T-helper 2 cell treated with Interferon-gamma antibody and Interleukin-4, amounts not matched to agents 100 ng/mL and 5 ng/mL, for 36 hours (primary cell): Measurements from ENCODE around the gene WDR35. TPM values are rescaled to one million over a fixed set of nuclear protein-coding genes. Genes with fewer than 3 reads are reported as not detected.

Experiments
- intact Hi-C: fragments of 100-400 bp; cut with micrococcal nuclease; formaldehyde crosslinking; loops from one replicate; pipeline ENCODE4 v1.15.1; 2023
- total RNA-seq: library from RNA; stranded (reverse); gene quantifications from 2 replicates; pipeline ENCODE4 v1.2.3, GENCODE V29; 2022

WDR35 gene
- total RNA-seq, 1 donor from 2014 or later = 3.6 TPM

- intact Hi-C loops = no loop called here
Measured at GRCh38 chr2:19875280-19875679, 114.6 kb downstream of the WDR35 start.

- intact Hi-C loops = no loop called here
Measured at GRCh38 chr2:19874726-19875125, 115.2 kb downstream of the WDR35 start.

DNA sequence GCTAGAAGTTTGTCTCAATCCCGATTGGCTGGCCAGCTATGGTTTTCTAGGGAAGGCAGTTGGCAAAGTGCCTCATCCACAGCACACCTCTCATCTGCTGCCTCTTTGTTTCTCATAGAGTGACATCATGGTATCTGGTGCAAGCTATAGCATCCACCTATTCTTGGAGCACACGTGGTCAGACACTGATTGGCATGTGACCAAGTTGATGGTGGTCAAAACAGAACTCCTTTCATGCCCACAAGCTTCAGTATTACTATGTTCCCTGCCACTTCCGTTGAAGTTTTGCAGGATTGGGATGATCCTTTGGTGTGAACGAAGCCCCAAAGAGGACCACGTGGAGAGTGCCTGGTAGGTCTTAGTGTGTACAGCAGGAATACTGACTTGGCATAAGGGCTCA lies 116.9 kb downstream of the WDR35 start:
- intact Hi-C loops = no loop called here

DNA sequence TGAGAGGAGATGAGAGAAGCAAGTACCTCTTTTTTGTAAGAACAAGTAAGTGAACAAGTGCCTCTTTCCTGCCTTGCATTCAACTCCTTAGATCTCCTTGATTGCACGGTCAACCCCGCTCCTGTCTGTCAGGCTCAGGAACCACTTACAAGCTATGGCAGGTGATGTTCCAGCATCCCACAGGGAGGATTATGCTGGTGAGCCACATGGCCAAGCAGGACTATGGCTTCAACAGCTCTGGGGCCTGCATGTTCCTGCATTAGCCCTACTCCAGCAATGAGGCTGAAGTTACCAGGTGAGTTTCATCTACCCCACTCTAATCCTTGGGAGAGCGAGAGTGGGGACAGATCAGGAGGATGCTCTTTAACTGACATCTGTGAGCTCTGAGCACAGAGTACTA lies 117.6 kb downstream of the WDR35 start:
- intact Hi-C loops = no loop called here

DNA sequence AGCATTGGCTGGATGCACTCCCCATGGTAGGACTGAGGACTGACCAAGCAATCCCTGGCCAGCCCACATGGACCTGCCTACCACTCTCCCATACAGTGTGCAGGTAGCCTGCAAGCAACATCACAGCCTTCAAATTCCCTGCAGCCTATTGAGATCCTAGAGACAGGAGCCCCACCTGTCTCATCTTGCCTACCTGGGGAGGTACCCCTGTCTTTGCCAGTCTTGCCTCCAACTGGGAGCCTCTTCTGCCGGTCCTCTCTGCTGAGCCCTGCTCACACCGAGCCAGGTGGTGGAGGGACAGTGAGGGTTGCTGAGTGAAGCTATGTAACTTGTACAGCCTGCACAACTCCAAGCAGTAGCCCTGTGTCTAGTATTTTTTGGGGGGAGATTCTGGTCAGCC lies 118.1 kb downstream of the WDR35 start:
- intact Hi-C loops = no loop called here

DNA sequence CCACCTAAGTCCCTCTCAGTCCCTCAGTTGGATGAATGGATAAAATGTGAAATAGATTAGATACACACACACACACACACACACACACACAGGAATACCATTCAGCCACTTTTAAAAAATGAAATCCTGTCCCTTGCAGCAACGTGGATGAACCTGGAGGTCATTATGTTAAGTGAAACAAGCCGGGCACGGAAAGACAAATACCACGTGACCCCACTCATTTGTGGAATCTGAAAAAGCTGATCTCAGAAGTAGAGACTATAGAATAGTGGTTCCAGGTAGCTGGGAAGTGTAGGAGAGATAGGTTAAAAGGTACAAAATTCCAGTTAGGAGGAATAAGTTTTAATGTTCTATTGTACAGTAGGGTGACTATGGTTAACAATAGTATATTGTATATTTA lies 119.1 kb downstream of the WDR35 start:
- intact Hi-C loops = no loop called here

DNA sequence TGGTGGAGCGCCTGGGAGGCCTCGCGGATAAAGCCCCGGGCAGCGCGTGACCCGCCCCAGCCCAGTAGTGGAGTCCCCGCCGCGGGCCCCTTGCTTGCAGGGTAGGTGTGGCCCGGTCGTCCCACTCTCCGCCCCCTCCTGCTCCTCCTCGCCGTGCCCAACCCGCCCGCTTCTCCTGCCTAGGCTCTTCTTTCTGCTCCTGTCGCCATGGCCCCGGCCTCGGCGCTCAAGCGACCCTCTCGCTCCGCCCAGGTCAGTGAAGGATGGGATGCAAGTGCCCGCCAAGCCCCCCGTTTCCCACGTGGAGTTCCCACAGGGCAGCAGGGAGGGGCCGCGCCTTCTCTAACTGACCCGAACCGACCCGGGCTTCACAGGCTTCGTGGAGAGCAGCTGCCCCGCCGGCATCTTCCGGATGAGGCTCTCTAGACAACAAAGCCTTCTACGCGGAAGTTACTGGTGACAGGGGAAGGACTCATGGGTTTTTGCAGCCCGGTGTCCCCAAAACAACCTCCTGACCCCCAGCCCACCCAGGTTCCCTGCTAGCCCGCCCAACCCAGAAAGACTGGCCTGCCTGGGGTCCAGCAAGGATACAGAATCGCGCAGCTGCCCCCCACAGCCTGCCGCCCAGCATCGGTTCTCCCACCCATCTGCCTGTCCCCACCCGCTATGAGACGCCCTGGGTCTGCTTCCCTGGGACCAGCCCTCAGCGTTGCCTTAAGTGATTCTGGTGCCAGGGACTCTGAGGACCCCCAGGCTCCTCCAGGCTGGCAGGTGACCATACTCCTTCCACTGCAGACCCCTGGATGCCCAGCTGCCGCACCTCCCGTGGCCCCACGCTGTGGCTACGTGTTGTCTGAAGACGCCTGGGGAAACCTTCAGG lies 121.0 kb downstream of the WDR35 start:
- intact Hi-C loops = loop anchor here (1.0 to 5.0 kb wide), 3 partner anchors 33 to 520 kb away; no protein-coding TSS in a partner anchor

DNA sequence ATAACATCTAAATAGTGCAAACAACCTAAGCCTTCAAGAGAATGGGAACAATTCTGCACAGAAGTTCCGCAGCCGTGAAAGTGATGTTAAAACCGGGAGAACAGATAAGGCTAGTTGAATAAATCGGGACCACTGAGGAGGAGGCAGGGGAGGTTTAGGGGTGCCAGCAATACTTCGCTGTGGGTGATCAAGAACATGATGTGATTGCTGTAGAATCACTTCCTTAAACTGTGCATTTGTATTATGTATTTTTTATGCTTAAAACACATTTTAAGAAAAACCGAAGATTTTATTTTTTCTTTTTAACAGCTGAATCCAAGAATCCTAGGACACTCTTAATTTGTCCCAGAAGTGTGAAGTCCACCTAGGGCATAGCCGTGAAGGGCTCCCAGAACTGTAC lies 121.7 kb downstream of the WDR35 start:
- intact Hi-C loops = loop anchor here (1.0 to 5.0 kb wide), 3 partner anchors 34 to 519 kb away; no protein-coding TSS in a partner anchor

GRCh38 chr2:19866771-19867170 lies 123.1 kb downstream of the WDR35 start:
- intact Hi-C loops = loop anchor here (5.0 kb wide), 1 partner anchor 504 kb away; no protein-coding TSS in a partner anchor

GRCh38 chr2:19865151-19865550 lies 124.8 kb downstream of the WDR35 start:
- intact Hi-C loops = loop anchor here (5.0 kb wide), 1 partner anchor 503 kb away; no protein-coding TSS in a partner anchor

GRCh38 chr2:19864381-19864780 lies 125.5 kb downstream of the WDR35 start:
- intact Hi-C loops = no loop called here

GRCh38 chr2:19863303-19864041 lies 126.4 kb downstream of the WDR35 start:
- intact Hi-C loops = loop anchor here (1.0 kb wide), 3 partner anchors 513 to 1428 kb away; no protein-coding TSS in a partner anchor

DNA sequence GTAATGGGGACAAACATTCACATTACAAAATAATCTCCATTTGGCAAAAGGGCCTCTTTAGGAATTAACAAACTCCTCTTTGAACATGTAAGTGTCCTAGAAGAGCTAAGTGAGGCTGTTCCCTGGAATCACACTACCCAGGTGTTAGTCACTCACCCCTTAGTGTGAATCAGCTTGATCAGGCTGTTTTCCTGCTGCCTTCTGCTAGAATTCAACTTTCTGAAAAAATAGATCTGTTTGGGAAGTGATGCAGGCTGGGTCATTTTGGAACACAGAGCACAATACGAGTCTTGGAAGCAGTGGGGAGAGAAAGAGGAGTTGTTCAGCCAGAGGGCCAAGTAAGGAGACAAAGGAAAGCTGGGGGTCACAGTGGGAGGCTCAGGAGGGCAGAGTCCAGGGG lies 128.1 kb downstream of the WDR35 start:
- intact Hi-C loops = no loop called here

Other genes with a start within 250 kb of the WDR35 start
- gene TTC32, start 88.1 kb downstream of the WDR35 start, total RNA-seq = 20.3 and 20.7 TPM in 2 replicates
- not detected in 2 replicates for gene MATN3, start 22.6 kb upstream of the WDR35 start, total RNA-seq
- 29.3 and 29.5 TPM in 2 replicates for gene LAPTM4A, start 61.5 kb upstream of the WDR35 start, total RNA-seq
- 0.14 TPM in 1 of 2 replicates, not detected in the other for gene SDC1, start 235.0 kb upstream of the WDR35 start, total RNA-seq